Measurements from ENCODE around the gene MRPS22.
"Not testable (repeated sequence)": the region's sequence is repeated elsewhere in the genome, so short reads cannot be mapped to it uniquely, and the experiment has no call there.

MRPS22 gene

DNA sequence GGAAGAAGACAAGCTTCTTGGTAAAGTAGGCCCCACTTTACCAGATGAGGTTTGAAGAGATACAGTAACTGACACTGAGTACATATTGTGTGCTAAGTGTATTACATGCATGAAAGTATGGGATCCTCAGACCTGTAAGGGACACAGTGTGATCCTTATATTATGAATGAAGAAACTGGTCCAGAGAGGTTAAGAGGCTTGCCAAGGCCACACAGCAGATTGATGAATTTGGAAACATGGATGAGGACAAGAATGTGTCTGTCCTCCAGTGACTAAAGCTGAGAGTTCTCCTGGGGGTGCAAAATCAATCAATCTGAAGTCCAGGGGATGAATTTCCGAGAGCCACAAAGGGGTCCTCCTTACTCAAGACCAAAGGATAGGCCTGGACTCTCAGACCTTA is 31.4 kb upstream of the MRPS22 start:
- no peak for DNase-seq (ENCODE audit: low spot score)

- DNase-seq (ENCODE audit: low spot score) = no peak
Measured at GRCh38 chr3:139312959-139313358, 30.9 kb upstream of the MRPS22 start.

DNA sequence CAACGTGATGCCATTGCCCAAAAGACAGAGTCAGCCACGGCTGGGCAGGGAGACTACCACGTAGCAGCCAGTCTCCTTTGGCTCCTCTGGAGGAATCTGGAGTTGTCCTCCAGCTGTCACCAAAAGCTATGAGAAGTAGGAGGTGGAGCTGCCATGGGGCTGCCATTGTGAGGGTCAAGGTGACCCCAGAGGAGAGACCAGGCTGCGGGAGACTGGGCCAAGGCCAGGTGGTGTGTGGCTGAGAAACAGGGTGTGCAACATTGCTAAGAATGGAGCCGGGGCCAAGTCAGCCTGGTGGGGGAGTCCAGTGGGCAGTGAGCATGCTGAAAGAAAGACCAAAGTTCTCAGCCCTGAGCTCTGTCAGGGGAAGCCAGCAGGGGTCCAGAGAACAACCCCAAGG is 29.9 kb upstream of the MRPS22 start:
- DNase-seq (ENCODE audit: low spot score) = no peak

DNA sequence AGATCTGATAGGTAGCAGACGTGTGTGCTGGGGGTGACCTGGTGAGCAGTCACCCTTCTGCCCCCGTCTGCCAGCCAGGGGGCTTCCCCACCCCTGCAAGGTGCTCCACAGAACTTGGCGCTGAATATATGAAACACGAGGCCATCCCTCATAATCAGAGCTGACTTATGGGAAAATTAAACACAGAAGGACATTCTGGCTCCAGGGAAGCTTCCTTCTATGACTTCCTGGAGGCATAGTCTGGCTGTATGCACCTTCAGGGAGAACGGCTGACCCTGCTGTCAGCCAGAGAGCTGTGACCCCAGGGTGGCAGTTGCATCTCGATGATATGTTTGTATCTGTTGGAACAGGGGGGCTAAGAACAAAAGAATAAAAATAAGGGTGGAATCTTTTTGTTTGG is 26.6 kb upstream of the MRPS22 start:
- no peak for DNase-seq (ENCODE audit: low spot score)

DNA sequence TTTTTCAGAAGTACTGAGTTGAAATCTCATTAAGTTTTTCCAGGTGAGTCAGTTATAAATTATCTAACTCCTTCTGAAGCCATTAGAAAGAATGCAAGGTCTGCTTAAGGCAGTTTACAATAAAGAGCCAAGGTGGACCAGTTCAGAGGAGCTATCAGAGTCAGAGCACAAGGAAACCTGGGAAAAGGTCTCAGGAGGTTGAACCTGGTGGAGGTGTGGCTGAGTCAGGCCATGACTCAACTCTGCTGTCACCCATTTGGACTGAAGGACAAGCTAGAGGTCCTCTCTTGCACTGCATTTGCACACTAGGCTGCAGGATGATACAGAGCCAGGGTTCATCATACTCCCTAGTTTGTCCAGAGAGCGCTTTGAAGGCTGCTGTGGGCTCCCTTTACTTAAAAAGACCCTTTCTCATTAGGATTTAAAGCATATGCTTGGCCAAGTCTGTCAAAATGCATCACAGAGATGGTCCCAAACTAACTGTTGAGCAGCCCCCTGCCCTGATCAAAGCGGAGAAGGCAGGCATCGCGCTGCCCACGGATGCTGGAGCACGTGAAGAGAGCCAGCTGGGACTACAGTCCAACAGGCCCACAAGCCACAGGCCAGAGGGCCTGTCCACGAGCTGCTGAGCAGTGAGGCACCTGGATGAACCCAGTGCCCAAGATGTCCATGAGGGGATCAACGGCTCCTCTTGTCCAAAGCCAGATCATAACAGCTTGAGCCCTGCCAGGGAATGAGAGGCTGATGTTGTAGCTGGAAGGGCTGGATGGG is 26.0 kb upstream of the MRPS22 start:
- DNase-seq (ENCODE audit: low spot score) = no peak

DNA sequence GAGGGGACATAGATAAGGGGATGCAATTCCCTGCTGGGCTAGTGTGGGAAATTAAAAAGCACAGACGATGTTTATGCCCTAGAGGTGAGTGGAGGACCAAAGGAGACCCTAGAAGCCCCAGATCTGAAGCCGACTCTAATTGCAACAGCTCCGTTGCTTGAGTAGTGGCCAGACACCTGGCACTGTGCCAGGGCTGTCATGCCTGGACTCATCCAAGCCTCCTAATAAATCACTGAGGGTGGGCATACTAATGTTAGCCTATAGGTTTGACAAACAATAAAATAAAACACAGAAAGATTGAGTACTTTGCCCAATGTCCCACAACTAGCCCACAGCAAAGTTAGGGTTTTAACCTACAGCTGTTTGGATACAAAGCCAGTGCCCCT is 25.4 kb upstream of the MRPS22 start:
- no peak for DNase-seq (ENCODE audit: low spot score)

GRCh38 chr3:139318826-139319225 is 25.0 kb upstream of the MRPS22 start:
- DNase-seq (ENCODE audit: low spot score) = no peak

GRCh38 chr3:139319428-139320402 is 24.1 kb upstream of the MRPS22 start:
- DNase-seq (ENCODE audit: low spot score) = peak; percentile 61

DNA sequence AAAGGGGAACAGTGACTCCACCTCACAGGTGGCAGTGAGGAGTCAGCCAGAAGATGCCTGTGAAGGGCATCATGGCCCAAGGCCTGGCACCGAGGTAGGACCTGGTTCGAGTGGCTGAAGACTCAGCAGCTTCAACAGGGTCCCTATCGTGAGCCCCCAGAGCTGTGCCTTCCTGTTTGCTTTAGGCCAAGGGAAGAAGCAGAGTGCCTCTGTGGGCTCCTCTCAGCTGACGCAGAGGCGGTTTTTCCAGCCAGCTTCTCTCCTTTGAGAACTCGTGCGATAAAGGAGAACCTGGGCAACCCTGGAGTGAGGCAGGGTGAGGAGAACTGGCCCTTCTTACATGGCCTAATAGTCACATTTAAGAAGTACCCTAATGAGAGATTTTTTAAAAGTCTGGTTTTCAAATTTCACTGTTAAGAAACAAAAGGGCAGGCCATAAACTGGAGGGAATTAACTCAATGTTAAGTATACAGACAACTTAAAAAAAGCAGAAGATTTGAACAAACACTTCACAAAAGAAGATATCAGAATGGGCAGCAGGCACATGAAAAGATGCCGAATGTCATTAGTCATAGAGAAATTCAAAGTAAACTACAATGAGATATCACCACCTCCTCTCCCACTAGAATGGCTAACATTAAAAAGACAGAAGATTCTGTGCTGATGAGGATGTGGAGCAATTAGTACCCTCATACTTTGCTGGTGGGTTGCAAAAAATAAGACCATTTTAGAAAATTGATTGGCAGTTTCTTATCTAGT is 23.1 kb upstream of the MRPS22 start:
- no peak for DNase-seq (ENCODE audit: low spot score)

- no peak for DNase-seq (ENCODE audit: low spot score)
Measured at GRCh38 chr3:139322346-139322745, 21.5 kb upstream of the MRPS22 start.

GRCh38 chr3:139323146-139323545 is 20.7 kb upstream of the MRPS22 start:
- no peak for DNase-seq (ENCODE audit: low spot score)

- no peak for DNase-seq (ENCODE audit: low spot score)
Measured at GRCh38 chr3:139324456-139324855, 19.4 kb upstream of the MRPS22 start.

DNA sequence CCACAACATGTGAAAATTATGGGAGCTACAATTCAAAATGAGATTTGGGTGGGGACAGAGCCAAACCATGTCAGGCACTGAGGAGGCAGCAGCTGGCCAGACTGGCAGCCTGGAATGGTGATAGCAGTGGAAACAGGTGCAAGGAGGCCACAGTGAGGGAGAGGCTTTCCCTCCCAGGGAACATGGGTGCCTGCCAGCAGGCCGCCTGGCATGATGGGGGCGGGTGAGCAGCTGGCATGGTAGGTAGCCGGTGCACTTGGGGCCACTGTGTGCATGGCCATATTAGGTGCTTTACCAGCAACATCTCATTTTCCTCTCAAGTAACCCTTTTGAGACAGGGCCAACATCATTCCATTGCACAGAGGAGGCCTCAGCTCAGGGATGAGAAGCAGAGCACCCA is 18.3 kb upstream of the MRPS22 start:
- no peak for DNase-seq (ENCODE audit: low spot score)

DNA sequence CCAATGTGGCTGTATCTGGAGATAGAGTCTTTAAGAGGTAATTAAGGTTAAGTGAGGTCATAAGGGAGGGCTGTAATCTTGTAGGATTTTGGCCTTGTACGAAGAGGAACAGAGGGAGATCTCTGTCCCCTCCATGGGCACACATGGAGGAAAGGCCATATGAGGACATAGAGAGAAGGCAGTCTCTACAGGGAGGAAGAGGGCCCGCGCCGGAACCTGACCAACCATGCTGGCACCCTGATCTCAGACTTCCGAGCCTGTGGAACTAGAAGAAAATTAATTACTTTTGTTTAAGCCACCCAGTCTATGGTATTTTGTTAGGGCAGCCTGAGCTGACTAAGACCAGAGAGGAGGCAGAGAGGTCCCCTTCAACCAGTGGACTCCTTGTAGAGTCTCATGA is 17.7 kb upstream of the MRPS22 start:
- no peak for DNase-seq (ENCODE audit: low spot score)

- DNase-seq (ENCODE audit: low spot score) = no peak
Measured at GRCh38 chr3:139326707-139327106, 17.1 kb upstream of the MRPS22 start.

GRCh38 chr3:139327231-139327630 is 16.6 kb upstream of the MRPS22 start:
- DNase-seq (ENCODE audit: low spot score) = no peak

DNA sequence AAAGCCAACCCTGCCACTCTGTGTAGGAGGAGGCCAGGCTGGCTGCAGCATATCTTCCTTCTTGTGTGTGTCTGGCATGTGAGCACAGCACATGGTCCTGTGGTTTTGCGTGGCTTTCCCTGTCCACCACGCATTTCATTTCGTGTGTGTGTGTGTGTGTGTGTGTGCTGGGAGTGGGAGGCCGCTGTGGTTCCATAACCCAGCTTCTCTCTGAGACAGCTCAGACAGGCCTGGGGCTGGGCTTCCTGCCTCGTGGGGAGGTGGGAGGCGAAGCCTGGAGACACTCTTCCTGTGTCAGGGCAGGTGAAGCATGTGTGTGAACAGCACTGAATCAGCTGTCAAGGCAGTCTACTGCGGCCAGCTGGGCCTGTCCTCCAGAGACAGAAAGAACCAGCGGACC is 16.0 kb upstream of the MRPS22 start:
- no peak for DNase-seq (ENCODE audit: low spot score)

GRCh38 chr3:139328356-139328755 is 15.5 kb upstream of the MRPS22 start:
- no peak for DNase-seq (ENCODE audit: low spot score)

GRCh38 chr3:139329364-139329850 is 14.4 kb upstream of the MRPS22 start:
- peak; percentile 95 for DNase-seq (ENCODE audit: low spot score)

- DNase-seq (ENCODE audit: low spot score) = no peak
Measured at GRCh38 chr3:139332092-139332491, 11.7 kb upstream of the MRPS22 start.

DNA sequence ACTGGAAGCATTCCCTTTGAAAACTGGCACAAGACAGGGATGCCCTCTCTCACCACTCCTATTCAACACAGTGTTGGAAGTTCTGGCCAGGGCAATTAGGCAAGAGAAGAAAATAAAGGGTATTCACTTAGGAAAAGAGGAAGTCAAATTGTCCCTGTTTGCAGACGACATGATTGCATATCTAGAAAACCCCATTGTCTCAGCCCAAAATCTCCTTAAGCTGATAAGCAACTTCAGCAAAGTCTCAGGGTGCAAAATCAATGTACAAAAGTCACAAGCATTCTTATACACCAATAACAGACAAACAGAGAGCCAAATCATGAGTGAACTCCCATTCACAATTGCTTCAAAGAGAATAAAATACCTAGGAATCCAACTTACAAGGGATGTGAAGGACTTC is 9.1 kb upstream of the MRPS22 start:
- not testable (repeated sequence) for DNase-seq (ENCODE audit: low spot score)

- DNase-seq (ENCODE audit: low spot score) = no peak
Measured at GRCh38 chr3:139338405-139338804, 5.4 kb upstream of the MRPS22 start.
